A673 (cell line): Measurements from ENCODE around the gene LCLAT1. TPM values are rescaled to one million over a fixed set of nuclear protein-coding genes. Genes with fewer than 3 reads are reported as not detected.
A peak's percentile ranks its signal among the peaks of the same experiment; 100 is the strongest.

Source experiments
- BruUV-seq: library from RNA; stranded (reverse); fragments of 400-500 nt; replicated peaks from 2 replicates; lab custom pipeline; 2021; lab: Mats Ljungman, UMichigan
- CTCF ChIA-PET: fragments of 300-600 bp; sonication (Branson Sonifier 250); formaldehyde crosslinking; loops from one replicate; lab custom pipeline; 2022; ENCODE audit warnings: antibody characterized with exemption; lab: Charles Lee
- POLR2A ChIA-PET: fragments of 300-600 bp; sonication (Branson Sonifier 250); formaldehyde crosslinking; loops from one replicate; lab custom pipeline; 2022; ENCODE audit warnings: antibody characterized with exemption; ENCODE audit not compliant: low non-redundant PET; lab: Charles Lee
- DNase-seq: peaks from one replicate; pipeline ENCODE4 v3.0.0-alpha.2; 2015; ENCODE audit warnings: low spot score
- H3K27ac ChIP-seq: fragments of 200-600 bp; sonication (generic); 2 replicates; pipeline ENCODE4 v1.5.1; 2016; ENCODE audit warnings: mixed run types, low read depth, mild to moderate bottlenecking, mixed read lengths, antibody characterized with exemption, low read length; ENCODE audit not compliant: poor library complexity, severe bottlenecking
- H3K27me3 ChIP-seq: fragments of 200-600 bp; sonication (generic); replicated peaks from 2 replicates; pipeline ENCODE4 v1.6.1; 2017; ENCODE audit warnings: mixed run types, low read depth, mild to moderate bottlenecking, mixed read lengths, antibody characterized with exemption, low read length; ENCODE audit not compliant: insufficient read depth, poor library complexity
- H3K36me3 ChIP-seq: fragments of 200-600 bp; sonication (generic); 2 replicates; pipeline ENCODE4 v1.6.1; 2016; ENCODE audit warnings: mixed run types, mild to moderate bottlenecking, mixed read lengths, antibody characterized with exemption, low read length; ENCODE audit not compliant: insufficient read depth, poor library complexity, severe bottlenecking
- H3K4me1 ChIP-seq: fragments of 200-600 bp; sonication (generic); 2 replicates; pipeline ENCODE4 v1.6.1; 2017; ENCODE audit warnings: mixed run types, mild to moderate bottlenecking, mixed read lengths, antibody characterized with exemption, low read length; ENCODE audit not compliant: insufficient read depth, poor library complexity, severe bottlenecking
- H3K4me3 ChIP-seq: fragments of 200-600 bp; sonication (generic); 2 replicates; pipeline ENCODE4 v1.5.1; 2016; ENCODE audit warnings: low read depth, mixed run types, mild to moderate bottlenecking, mixed read lengths, low read length; ENCODE audit not compliant: poor library complexity, severe bottlenecking
- H3K9me3 ChIP-seq: fragments of 200-600 bp; sonication (generic); 2 replicates; pipeline ENCODE4 v1.6.1; 2016; ENCODE audit warnings: mixed run types, low read depth, mild to moderate bottlenecking, mixed read lengths, antibody characterized with exemption, low read length; ENCODE audit not compliant: poor library complexity, severe bottlenecking
- EZH2 ChIP-seq: fragments of 200-600 bp; sonication (generic); IDR thresholded peaks from 2 replicates; pipeline ENCODE4 v1.6.1; 2017; ENCODE audit warnings: borderline replicate concordance, low read depth, mild to moderate bottlenecking, mixed read lengths, antibody characterized with exemption, low read length; ENCODE audit not compliant: poor library complexity, severe bottlenecking
- intact Hi-C: fragments of 100-400 bp; cut with micrococcal nuclease; formaldehyde crosslinking; loops from one replicate; pipeline ENCODE4 v1.10.0; 2022; ENCODE audit not compliant: unreplicated experiment
- total RNA-seq: library from RNA; stranded (reverse); gene quantifications from 2 replicates; pipeline ENCODE4 v1.2.3, GENCODE V29; 2021
- TF ChIP-seq, protein P1 (sequence below): fragments of 300-800, 200-600 bp; sonication (generic); conservative IDR thresholded peaks from 2 replicates; pipeline ENCODE4 v1.5.1; 2017; ENCODE audit warnings: low read depth, mild to moderate bottlenecking, antibody characterized with exemption, low read length, moderate library complexity, mixed read lengths

LCLAT1 gene
- total RNA-seq, 1 experiment from 2014 or later, result 35.3 TPM

DNA sequence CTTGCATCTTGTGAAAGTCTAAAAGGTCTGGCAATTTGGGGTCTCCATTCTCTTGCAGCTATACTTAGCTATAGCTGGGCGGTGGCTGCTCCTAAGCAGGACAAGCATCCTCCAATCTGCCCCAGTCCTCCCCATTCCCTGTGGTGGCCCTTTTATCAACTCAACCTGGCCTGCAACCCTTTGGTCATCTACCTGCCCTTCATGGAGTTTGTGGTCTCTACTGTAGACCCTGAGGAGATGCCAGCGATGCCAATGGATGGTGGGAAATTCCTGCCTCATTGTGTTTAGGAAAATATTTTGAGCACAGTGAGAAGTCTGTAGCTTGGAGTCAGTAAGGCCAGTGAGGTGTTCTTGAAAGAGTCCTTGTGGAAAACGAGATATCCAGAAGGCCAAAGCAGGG is 216.8 kb downstream of the LCLAT1 start:
- H3K27ac ChIP-seq, result no peak overlapping the region
- H3K27me3 ChIP-seq, result no peaks in the 10 kb centered on the region
- CTCF ChIA-PET, result no interaction called here
- H3K36me3 ChIP-seq, result no peaks in the 10 kb centered on the region
- TF ChIP-seq EZH2, result no peak
- TF ChIP-seq, protein P1, sequence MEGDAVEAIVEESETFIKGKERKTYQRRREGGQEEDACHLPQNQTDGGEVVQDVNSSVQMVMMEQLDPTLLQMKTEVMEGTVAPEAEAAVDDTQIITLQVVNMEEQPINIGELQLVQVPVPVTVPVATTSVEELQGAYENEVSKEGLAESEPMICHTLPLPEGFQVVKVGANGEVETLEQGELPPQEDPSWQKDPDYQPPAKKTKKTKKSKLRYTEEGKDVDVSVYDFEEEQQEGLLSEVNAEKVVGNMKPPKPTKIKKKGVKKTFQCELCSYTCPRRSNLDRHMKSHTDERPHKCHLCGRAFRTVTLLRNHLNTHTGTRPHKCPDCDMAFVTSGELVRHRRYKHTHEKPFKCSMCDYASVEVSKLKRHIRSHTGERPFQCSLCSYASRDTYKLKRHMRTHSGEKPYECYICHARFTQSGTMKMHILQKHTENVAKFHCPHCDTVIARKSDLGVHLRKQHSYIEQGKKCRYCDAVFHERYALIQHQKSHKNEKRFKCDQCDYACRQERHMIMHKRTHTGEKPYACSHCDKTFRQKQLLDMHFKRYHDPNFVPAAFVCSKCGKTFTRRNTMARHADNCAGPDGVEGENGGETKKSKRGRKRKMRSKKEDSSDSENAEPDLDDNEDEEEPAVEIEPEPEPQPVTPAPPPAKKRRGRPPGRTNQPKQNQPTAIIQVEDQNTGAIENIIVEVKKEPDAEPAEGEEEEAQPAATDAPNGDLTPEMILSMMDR, result no peak
- DNase-seq, result no peak
- intact Hi-C loops, result no loop called here
- no peaks in the 10 kb centered on the region for H3K4me1 ChIP-seq
- H3K9me3 ChIP-seq, result peaks cover 4% of the 10 kb centered on the region
- POLR2A ChIA-PET, result no interaction called here
- no peak overlapping the region for H3K4me3 ChIP-seq
- BruUV-seq, result no TSS peak

DNA sequence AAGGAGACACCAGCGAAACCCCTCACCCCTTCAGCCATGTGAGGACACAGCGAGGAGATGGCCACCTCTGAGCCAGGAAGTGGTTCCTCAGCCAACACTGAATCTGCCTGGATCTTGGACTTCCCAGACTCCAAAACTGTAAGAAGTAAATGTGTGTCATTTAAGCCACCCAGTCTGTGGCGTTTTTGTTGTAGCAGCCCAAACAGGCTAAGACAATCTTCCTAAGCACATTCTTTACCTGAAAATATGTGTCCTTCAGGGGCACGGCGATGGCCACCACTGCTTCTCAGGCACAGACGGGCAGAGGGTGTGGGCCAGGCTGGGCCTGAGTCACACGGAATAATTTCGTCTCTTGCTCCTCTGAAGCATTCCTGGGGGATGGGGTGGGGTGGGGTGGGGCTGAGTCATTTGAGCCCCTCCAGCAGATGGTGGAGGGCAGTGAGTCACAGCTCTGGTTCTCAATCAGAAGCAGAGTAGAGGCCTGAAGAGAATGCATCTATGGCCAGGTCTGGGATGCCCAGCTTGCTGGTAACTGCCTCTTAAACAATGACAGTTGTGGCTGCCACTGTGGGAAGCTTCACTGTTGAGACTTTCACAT is 217.8 kb downstream of the LCLAT1 start:
- ChIA-PET CTCF (no interaction called here), POLR2A (no interaction called here)
- no peak overlapping the region for H3K27ac ChIP-seq
- no peaks in the 10 kb centered on the region for H3K36me3 ChIP-seq
- intact Hi-C loops, result no loop called here
- no peak for TF ChIP-seq EZH2
- TF ChIP-seq, protein P1, result no peak
- DNase-seq, result peak; percentile 37
- BruUV-seq, result no TSS peak
- H3K27me3 ChIP-seq, result no peaks in the 10 kb centered on the region
- no peaks in the 10 kb centered on the region for H3K4me1 ChIP-seq
- H3K9me3 ChIP-seq, result peaks cover 14% of the 10 kb centered on the region
- H3K4me3 ChIP-seq, result no peak overlapping the region

DNA sequence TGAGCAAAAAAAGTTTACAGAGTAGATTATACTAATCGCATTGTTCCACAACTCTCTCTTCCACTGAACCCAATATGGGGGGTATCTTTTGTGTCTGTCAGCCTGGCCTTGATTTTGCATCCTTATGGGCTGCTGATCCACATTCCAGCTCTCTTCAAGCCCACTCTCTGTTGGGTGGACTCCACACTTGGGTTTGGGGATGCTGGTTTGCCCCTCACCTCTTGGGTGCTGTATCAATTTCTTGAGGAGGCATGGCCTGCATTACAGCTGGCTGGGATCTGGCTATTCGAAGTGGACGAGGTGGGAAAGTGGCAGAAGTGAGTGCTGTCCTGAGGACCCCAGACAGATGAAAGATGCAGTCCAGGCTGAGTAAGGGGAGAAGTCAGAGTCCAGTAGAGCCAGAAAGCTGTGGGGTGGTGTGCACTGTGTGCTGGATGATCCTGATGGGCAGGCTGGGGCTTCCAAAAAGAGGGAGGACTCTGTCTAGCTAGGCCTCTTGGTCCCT is 218.8 kb downstream of the LCLAT1 start:
- no peaks in the 10 kb centered on the region for H3K27me3 ChIP-seq
- POLR2A ChIA-PET, result no interaction called here
- no peak for TF ChIP-seq EZH2
- TF ChIP-seq, protein P1, result no peak
- no peaks in the 10 kb centered on the region for H3K4me1 ChIP-seq
- DNase-seq, result no peak
- intact Hi-C loops, result no loop called here
- CTCF ChIA-PET, result no interaction called here
- H3K36me3 ChIP-seq, result no peaks in the 10 kb centered on the region
- peaks cover 20% of the 10 kb centered on the region for H3K9me3 ChIP-seq
- H3K27ac ChIP-seq, result peak overlapping the region; percentile 21
- no peak overlapping the region for H3K4me3 ChIP-seq
- no TSS peak for BruUV-seq
